ENCODE results near the gene CSNK1E. TPM values are rescaled to one million over a fixed set of nuclear protein-coding genes. Genes with fewer than 3 reads are reported as not detected.

CSNK1E gene
- total and polyA plus RNA-seq, 12 donors = 64.1 to 88.1 (median 79.3) TPM

GRCh38 chr22:38270091-38270992 lies 46.9 kb downstream of the CSNK1E start:
- peak in 1 of 8 donors; percentile 6 for ATAC-seq
- Histone ChIP-seq H3K36me3 (no peaks in the 10 kb centered on the region), H3K27ac (peak overlapping the region; percentile 27 to 99 (median 96)), H3K9me3 (no peaks in the 10 kb centered on the region), H3K4me1 (peaks cover 29 to 82% (median 72%) of the 10 kb centered on the region in 9 donors), H3K27me3 (no peaks in the 10 kb centered on the region), H3K4me3 (peak overlapping the region in 7 of 10 donors; percentile 93 to 100 (median 99))
- intact Hi-C loops (cut with DNase I) = loop anchor here in 7 of 10 donors (5.0 kb wide), 3 partner anchors 42 to 47 kb away; partner anchors contain the start of gene CSNK1E (in 2 of the 7)
- DNase-seq = no peak
- 59 to 63% methylated on average over 13 of the region's 13 CpGs for WGBS, 2 donors
- TF ChIP-seq CTCF (IDR thresholded peaks at IDR 0.05) = no peak

- TF ChIP-seq CTCF (IDR thresholded peaks at IDR 0.05) = no peak
- no peaks in the 10 kb centered on the region for H3K27me3 ChIP-seq
- peaks cover 0 to under 1% (median 0%) of the 10 kb centered on the region in 9 donors for H3K36me3 ChIP-seq
- H3K4me3 ChIP-seq = no peak overlapping the region
- peak overlapping the region in 7 of 10 donors; percentile 96 to 99 (median 99) for H3K27ac ChIP-seq
- H3K9me3 ChIP-seq = no peaks in the 10 kb centered on the region
- peaks cover 29 to 87% (median 79%) of the 10 kb centered on the region in 9 donors for H3K4me1 ChIP-seq
- ATAC-seq (no peak), DNase-seq (no peak)
- WGBS, 2 donors = 95 to 98% methylated on average over 7 of the region's 7 CpGs
- intact Hi-C loops (cut with DNase I) = loop anchor here in 1 of 10 donors (5.0 to 10.0 kb wide), 2 partner anchors 57 to 85 kb away; no protein-coding TSS in a partner anchor
Observed at GRCh38 chr22:38269466-38269865, 47.8 kb downstream of the CSNK1E start.

- ATAC-seq = peak; percentile 70 to 91 (median 88)
- intact Hi-C loops (cut with DNase I) = loop anchor here in 2 of 10 donors (2.0 to 10.0 kb wide), 3 partner anchors 50 to 88 kb away; partner anchors contain the start of gene CSNK1E (in 1 of the 2)
- WGBS, 2 donors = 44 to 47% methylated on average over 4 of the region's 4 CpGs
Observed at GRCh38 chr22:38267086-38267485, 50.1 kb downstream of the CSNK1E start.

More at GRCh38 chr22:38267086-38267485, 50.1 kb downstream of the CSNK1E start:
- DNase-seq = peak; percentile 42 to 87
- peaks cover 0 to 16% (median 0%) of the 10 kb centered on the region in 9 donors for H3K36me3 ChIP-seq
- H3K27me3 ChIP-seq = no peaks in the 10 kb centered on the region
- TF ChIP-seq CTCF (IDR thresholded peaks at IDR 0.05) = no peak
- H3K4me1 ChIP-seq = peaks cover 27 to 94% (median 85%) of the 10 kb centered on the region in 9 donors
- peak overlapping the region; percentile 64 to 99 (median 90) for H3K27ac ChIP-seq
- H3K4me3 ChIP-seq = peak overlapping the region in 4 of 10 donors; percentile 25 to 40 (median 33)
- no peaks in the 10 kb centered on the region for H3K9me3 ChIP-seq
